Neural progenitor cell (in vitro differentiated cells): ENCODE results near the gene ESYT3. TPM values are rescaled to one million over a fixed set of nuclear protein-coding genes. Genes with fewer than 3 reads are reported as not detected.
A peak's percentile ranks its signal among the peaks of the same experiment; 100 is the strongest.

Experiments used
- DNase-seq: peaks from one replicate; pipeline ENCODE4 v3.0.0-alpha.2; 2016; ENCODE audit warnings: low spot score
- H2AFZ ChIP-seq: fragments of 200-600 bp; sonication (generic); replicated peaks from 2 replicates; pipeline ENCODE4 v1.6.1; 2016; ENCODE audit warnings: antibody characterized with exemption
- H3F3A ChIP-seq: fragments of 200-600 bp; sonication (generic); 2 replicates; pipeline ENCODE4 v1.6.1; 2016; ENCODE audit warnings: antibody characterized with exemption, low read depth
- H3K27ac ChIP-seq: fragments of 200-600 bp; sonication (generic); 2 replicates; pipeline ENCODE4 v1.5.1; 2016; ENCODE audit warnings: mild to moderate bottlenecking
- H3K27me3 ChIP-seq: fragments of 200-600 bp; sonication (generic); 2 replicates; pipeline ENCODE4 v1.6.1; 2016; ENCODE audit warnings: mild to moderate bottlenecking, moderate library complexity
- H3K36me3 ChIP-seq: fragments of 200-600 bp; sonication (generic); 2 replicates; pipeline ENCODE4 v1.5.1; 2016
- H3K4me1 ChIP-seq: fragments of 200-600 bp; sonication (generic); 2 replicates; pipeline ENCODE4 v1.6.1; 2016; ENCODE audit warnings: mixed run types
- H3K4me2 ChIP-seq: fragments of 200-600 bp; sonication (generic); 2 replicates; pipeline ENCODE4 v1.6.1; 2016
- H3K4me3 ChIP-seq: fragments of 200-600 bp; sonication (generic); 2 replicates; pipeline ENCODE4 v1.5.1; 2016
- H3K79me2 ChIP-seq: fragments of 200-600 bp; sonication (generic); 2 replicates; pipeline ENCODE4 v1.6.1; 2016; ENCODE audit warnings: low read depth
- H3K9ac ChIP-seq: fragments of 200-600 bp; sonication (generic); 2 replicates; pipeline ENCODE4 v1.6.1; 2016
- H3K9me3 ChIP-seq: fragments of 200-600 bp; sonication (generic); 2 replicates; pipeline ENCODE4 v1.5.1; 2016; ENCODE audit warnings: low read depth
- H4K20me1 ChIP-seq: fragments of 200-600 bp; sonication (generic); 2 replicates; pipeline ENCODE4 v1.6.1; 2016; ENCODE audit warnings: low read depth
- H3K27ac Mint-ChIP-seq: 3 replicates; pipeline ENCODE4 v1.8.0; 2021; ENCODE audit warnings: mixed read lengths
- H3K27me3 Mint-ChIP-seq: 2 replicates; pipeline ENCODE4 v1.8.0; 2022; ENCODE audit warnings: low read depth, mild to moderate bottlenecking, inconsistent platforms, moderate library complexity, mixed read lengths; ENCODE audit not compliant: insufficient read depth
- H3K36me3 Mint-ChIP-seq: 3 replicates; pipeline ENCODE4 v1.8.0; 2021; ENCODE audit warnings: mixed read lengths
- H3K4me1 Mint-ChIP-seq: 3 replicates; pipeline ENCODE4 v1.8.0; 2021; ENCODE audit warnings: mixed read lengths
- H3K4me3 Mint-ChIP-seq: 3 replicates; pipeline ENCODE4 v1.8.0; 2021; ENCODE audit warnings: mild to moderate bottlenecking, moderate library complexity, mixed read lengths
- H3K9me3 Mint-ChIP-seq: 3 replicates; pipeline ENCODE4 v1.8.0; 2020; ENCODE audit warnings: mixed read lengths
- EZH2 ChIP-seq: fragments of 200-600 bp; sonication (generic); IDR thresholded peaks from 2 replicates; pipeline ENCODE4 v1.6.1; 2017; ENCODE audit warnings: antibody characterized with exemption, mild to moderate bottlenecking, moderate library complexity
- EZH2phosphoT487 ChIP-seq: fragments of 200-600 bp; sonication (generic); IDR thresholded peaks from 2 replicates; pipeline ENCODE4 v1.6.1; 2017; ENCODE audit warnings: antibody characterized with exemption
- total RNA-seq: library from RNA; depleted of rRNA; stranded (reverse); fragments of >200 nt; gene quantifications from 2 replicates; pipeline ENCODE4 v1.2.3, GENCODE V29; 2015; ENCODE audit warnings: low replicate concordance
- TF ChIP-seq, protein P1 (sequence below): fragments of 200-600 bp; sonication (generic); IDR thresholded peaks from 2 replicates; pipeline ENCODE4 v1.5.1; 2017; ENCODE audit warnings: antibody characterized with exemption, mild to moderate bottlenecking

Gene ESYT3
- total RNA-seq, 1 donor from 2014 or later, result 1.4 TPM

DNA sequence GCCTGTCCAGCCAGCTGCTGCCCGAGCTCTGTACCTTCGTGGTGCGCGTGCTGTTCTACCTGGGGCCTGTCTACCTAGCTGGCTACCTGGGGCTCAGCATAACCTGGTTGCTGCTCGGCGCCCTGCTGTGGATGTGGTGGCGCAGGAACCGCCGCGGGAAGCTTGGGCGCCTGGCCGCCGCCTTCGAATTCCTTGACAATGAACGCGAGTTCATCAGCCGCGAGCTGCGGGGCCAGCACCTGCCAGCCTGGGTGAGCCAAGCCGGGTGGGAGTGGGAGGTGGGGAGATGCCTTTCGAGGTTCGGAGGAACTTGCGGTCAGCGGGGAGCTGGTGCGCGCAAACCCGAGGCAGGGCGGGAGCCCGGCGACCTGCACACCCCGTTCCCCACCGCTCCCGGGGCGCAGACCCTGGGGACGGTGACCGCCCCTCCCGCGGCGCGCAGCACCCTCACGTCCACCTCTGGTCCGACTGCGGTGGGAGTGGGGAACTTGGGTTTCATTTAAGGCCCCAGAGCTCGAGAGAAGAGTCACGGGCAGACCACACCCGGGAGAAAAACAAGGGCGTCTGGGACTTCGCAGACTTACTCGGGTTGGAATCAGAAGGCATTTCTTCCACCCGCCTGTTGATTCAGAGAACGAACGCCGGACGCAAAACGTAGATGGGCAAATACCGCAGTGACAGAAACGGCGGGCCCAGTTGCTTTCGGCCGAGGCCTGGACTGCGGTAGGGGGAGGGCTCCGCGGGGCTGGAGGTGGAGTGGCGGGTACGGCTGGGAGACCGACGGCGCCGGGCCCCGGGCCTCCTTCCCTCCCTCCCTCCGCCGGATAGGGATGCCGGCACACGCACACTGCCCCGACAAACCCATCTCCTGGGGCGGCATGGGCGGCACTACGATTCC lies 708 bp downstream of the ESYT3 start:
- TF ChIP-seq EZH2, result peak; percentile 98
- TF ChIP-seq, protein P1, sequence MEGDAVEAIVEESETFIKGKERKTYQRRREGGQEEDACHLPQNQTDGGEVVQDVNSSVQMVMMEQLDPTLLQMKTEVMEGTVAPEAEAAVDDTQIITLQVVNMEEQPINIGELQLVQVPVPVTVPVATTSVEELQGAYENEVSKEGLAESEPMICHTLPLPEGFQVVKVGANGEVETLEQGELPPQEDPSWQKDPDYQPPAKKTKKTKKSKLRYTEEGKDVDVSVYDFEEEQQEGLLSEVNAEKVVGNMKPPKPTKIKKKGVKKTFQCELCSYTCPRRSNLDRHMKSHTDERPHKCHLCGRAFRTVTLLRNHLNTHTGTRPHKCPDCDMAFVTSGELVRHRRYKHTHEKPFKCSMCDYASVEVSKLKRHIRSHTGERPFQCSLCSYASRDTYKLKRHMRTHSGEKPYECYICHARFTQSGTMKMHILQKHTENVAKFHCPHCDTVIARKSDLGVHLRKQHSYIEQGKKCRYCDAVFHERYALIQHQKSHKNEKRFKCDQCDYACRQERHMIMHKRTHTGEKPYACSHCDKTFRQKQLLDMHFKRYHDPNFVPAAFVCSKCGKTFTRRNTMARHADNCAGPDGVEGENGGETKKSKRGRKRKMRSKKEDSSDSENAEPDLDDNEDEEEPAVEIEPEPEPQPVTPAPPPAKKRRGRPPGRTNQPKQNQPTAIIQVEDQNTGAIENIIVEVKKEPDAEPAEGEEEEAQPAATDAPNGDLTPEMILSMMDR, result no peak
- TF ChIP-seq EZH2phosphoT487, result peak; percentile 96
- H3K9me3 Mint-ChIP-seq, result peaks cover 8% of the 10 kb centered on the region
- H3K27ac Mint-ChIP-seq, result no peak overlapping the region
- no peaks in the 10 kb centered on the region for H3K9me3 ChIP-seq
- no peak overlapping the region for H3K27ac ChIP-seq
- no peak overlapping the region for H3K9ac ChIP-seq
- peak overlapping the region; percentile 92 for H2AFZ ChIP-seq
- H3K27me3 ChIP-seq, result peaks cover 55% of the 10 kb centered on the region
- no peaks in the 10 kb centered on the region for H3K36me3 Mint-ChIP-seq
- DNase-seq, result peak; percentile 52
- peaks cover 4% of the 10 kb centered on the region for H4K20me1 ChIP-seq
- H3K36me3 ChIP-seq, result no peaks in the 10 kb centered on the region
- H3K4me3 Mint-ChIP-seq, result peak overlapping the region; percentile 77
- H3K79me2 ChIP-seq, result no peaks in the 10 kb centered on the region
- peaks cover 5% of the 10 kb centered on the region for H3K4me1 ChIP-seq
- H3F3A ChIP-seq, result no peaks in the 10 kb centered on the region
- peaks cover 15% of the 10 kb centered on the region for H3K4me1 Mint-ChIP-seq
- peak overlapping the region; percentile 51 for H3K4me3 ChIP-seq
- H3K4me2 ChIP-seq, result peak overlapping the region; percentile 92
- peaks cover 46% of the 10 kb centered on the region for H3K27me3 Mint-ChIP-seq

DNA sequence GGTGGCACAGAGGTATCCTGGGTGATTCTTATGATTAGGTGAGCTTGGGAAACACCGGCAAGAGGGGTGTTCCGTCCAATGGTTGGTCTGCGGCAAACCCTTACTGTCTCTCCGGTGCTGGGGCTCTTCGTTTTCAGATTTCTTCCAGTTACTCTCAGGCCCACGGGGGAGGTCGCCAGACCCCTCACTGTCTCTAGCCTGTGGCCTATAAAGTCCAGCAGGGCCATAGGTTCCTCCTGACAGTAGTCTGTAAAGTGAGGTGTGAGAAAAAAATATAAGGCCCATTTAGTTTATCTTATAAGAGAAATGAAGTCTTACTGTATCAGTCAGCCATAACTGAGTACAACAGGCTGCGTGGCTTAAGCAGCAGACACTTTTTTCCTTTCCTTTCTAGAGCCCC lies 1.4 kb downstream of the ESYT3 start:
- TF ChIP-seq, protein P1, result no peak
- TF ChIP-seq EZH2phosphoT487 (no peak), EZH2 (no peak)
- H3K9me3 Mint-ChIP-seq, result peaks cover 8% of the 10 kb centered on the region
- Histone ChIP-seq H4K20me1 (peaks cover 4% of the 10 kb centered on the region), H3K4me2 (peak overlapping the region; percentile 92), H3K79me2 (no peaks in the 10 kb centered on the region), H3K9ac (no peak overlapping the region), H3K27me3 (peaks cover 55% of the 10 kb centered on the region), H2AFZ (no peak overlapping the region), H3F3A (no peaks in the 10 kb centered on the region), H3K36me3 (no peaks in the 10 kb centered on the region), H3K4me1 (peaks cover 5% of the 10 kb centered on the region), H3K27ac (no peak overlapping the region), H3K4me3 (peak overlapping the region; percentile 51), H3K9me3 (no peaks in the 10 kb centered on the region)
- H3K4me1 Mint-ChIP-seq, result peaks cover 15% of the 10 kb centered on the region
- no peaks in the 10 kb centered on the region for H3K36me3 Mint-ChIP-seq
- H3K27me3 Mint-ChIP-seq, result peaks cover 47% of the 10 kb centered on the region
- no peak overlapping the region for H3K27ac Mint-ChIP-seq
- H3K4me3 Mint-ChIP-seq, result peak overlapping the region; percentile 77
- DNase-seq, result no peak

DNA sequence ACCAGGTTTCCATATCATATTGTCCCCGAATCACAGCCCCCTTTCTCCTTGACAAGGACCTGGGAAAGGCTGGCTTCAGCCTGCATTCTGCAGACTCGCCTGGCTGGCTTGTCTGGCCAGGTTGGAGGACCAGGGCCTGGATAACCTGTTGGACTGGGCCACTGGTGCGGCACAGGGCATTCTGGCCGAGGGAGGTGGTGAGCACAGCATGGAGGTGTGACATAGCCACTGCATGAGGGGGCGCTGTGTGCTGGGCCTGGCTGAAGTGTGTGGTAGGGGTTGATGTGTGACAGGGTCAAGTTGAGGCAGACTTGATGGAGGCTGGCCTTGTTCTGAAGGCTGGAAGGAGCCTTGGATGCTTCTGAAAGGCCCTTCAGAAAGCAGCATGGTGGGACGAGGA lies 2.9 kb downstream of the ESYT3 start:
- no peaks in the 10 kb centered on the region for H3K36me3 Mint-ChIP-seq
- Histone ChIP-seq H3K27ac (no peak overlapping the region), H3K9me3 (no peaks in the 10 kb centered on the region), H3K4me1 (peaks cover 13% of the 10 kb centered on the region), H3K36me3 (no peaks in the 10 kb centered on the region), H4K20me1 (peaks cover 4% of the 10 kb centered on the region), H3K79me2 (no peaks in the 10 kb centered on the region), H3K27me3 (peaks cover 55% of the 10 kb centered on the region), H2AFZ (no peak overlapping the region), H3K9ac (no peak overlapping the region), H3K4me2 (no peak overlapping the region), H3K4me3 (no peak overlapping the region), H3F3A (no peaks in the 10 kb centered on the region)
- TF ChIP-seq, protein P1, result no peak
- TF ChIP-seq EZH2 (no peak), EZH2phosphoT487 (no peak)
- peaks cover 28% of the 10 kb centered on the region for H3K4me1 Mint-ChIP-seq
- no peak overlapping the region for H3K27ac Mint-ChIP-seq
- peaks cover 48% of the 10 kb centered on the region for H3K27me3 Mint-ChIP-seq
- H3K9me3 Mint-ChIP-seq, result peaks cover 8% of the 10 kb centered on the region
- H3K4me3 Mint-ChIP-seq, result no peak overlapping the region
- no peak for DNase-seq
